GM23338 (cell line): Measurements from ENCODE around the gene PKP2. TPM values are rescaled to one million over a fixed set of nuclear protein-coding genes. Genes with fewer than 3 reads are reported as not detected.

Source experiments
- ATAC-seq: fragments of 200-7000 bp; cut with Tn5 transposase; 3 replicates; pipeline ENCODE4 v1.9.1; 2020
- DNase-seq: peaks from one replicate; pipeline ENCODE4 v3.0.0-alpha.2; 2015; ENCODE audit warnings: low spot score
- H2AFZ ChIP-seq: fragments of 200-600 bp; sonication (generic); 2 replicates; pipeline ENCODE4 v1.8.0; 2016; ENCODE audit warnings: antibody characterized with exemption, mild to moderate bottlenecking, moderate library complexity
- H3F3A ChIP-seq: fragments of 200-600 bp; sonication (generic); replicated peaks from 2 replicates; pipeline ENCODE4 v1.8.0; 2017; ENCODE audit warnings: antibody characterized with exemption, mixed run types, low read depth
- H3K27ac ChIP-seq: fragments of 200-600 bp; sonication (generic); 2 replicates; pipeline ENCODE4 v1.6.1; 2016; ENCODE audit warnings: low read depth
- H3K27me3 ChIP-seq: fragments of 200-600 bp; sonication (generic); 2 replicates; pipeline ENCODE4 v1.8.0; 2016; ENCODE audit warnings: mild to moderate bottlenecking, mixed run types, moderate library complexity; ENCODE audit not compliant: insufficient read depth
- H3K36me3 ChIP-seq: fragments of 200-600 bp; sonication (generic); 2 replicates; pipeline ENCODE4 v1.8.0; 2016; ENCODE audit warnings: mild to moderate bottlenecking; ENCODE audit not compliant: insufficient read depth
- H3K4me1 ChIP-seq: fragments of 200-600 bp; sonication (generic); 2 replicates; pipeline ENCODE4 v1.8.0; 2016; ENCODE audit warnings: mild to moderate bottlenecking, moderate library complexity; ENCODE audit not compliant: insufficient read depth
- H3K4me2 ChIP-seq: fragments of 200-600 bp; sonication (generic); 2 replicates; pipeline ENCODE4 v1.7.1; 2017; ENCODE audit warnings: mixed run types
- H3K4me3 ChIP-seq: fragments of 200-600 bp; sonication (generic); 2 replicates; pipeline ENCODE4 v1.6.1; 2016; ENCODE audit warnings: mixed run types
- H3K79me2 ChIP-seq: fragments of 200-600 bp; sonication (generic); replicated peaks from 2 replicates; pipeline ENCODE4 v1.8.0; 2017; ENCODE audit warnings: mild to moderate bottlenecking; ENCODE audit not compliant: insufficient read depth
- H3K9me2 ChIP-seq: fragments of 200-600 bp; sonication (generic); 2 replicates; pipeline ENCODE4 v1.8.0; 2017; ENCODE audit not compliant: insufficient read depth
- H4K20me1 ChIP-seq: fragments of 200-600 bp; sonication (generic); replicated peaks from 2 replicates; pipeline ENCODE4 v1.8.0; 2017; ENCODE audit warnings: mild to moderate bottlenecking; ENCODE audit not compliant: insufficient read depth
- H3K27ac Mint-ChIP-seq: 2 replicates; pipeline ENCODE4 v1.8.0; 2020; ENCODE audit warnings: inconsistent platforms, mild to moderate bottlenecking, moderate library complexity, mixed read lengths
- H3K27me3 Mint-ChIP-seq: 3 replicates; pipeline ENCODE4 v1.8.0; 2022; ENCODE audit warnings: low read depth, mild to moderate bottlenecking, moderate library complexity, mixed read lengths, inconsistent platforms; ENCODE audit not compliant: insufficient read depth, poor library complexity
- H3K36me3 Mint-ChIP-seq: 3 replicates; pipeline ENCODE4 v1.8.0; 2021; ENCODE audit warnings: low read depth, mild to moderate bottlenecking, inconsistent platforms, moderate library complexity, mixed read lengths
- H3K4me1 Mint-ChIP-seq: 3 replicates; pipeline ENCODE4 v1.8.0; 2020; ENCODE audit warnings: mild to moderate bottlenecking, inconsistent platforms, mixed read lengths
- H3K4me3 Mint-ChIP-seq: 3 replicates; pipeline ENCODE4 v1.8.0; 2021; ENCODE audit warnings: moderate library complexity, mild to moderate bottlenecking, inconsistent platforms, mixed read lengths
- H3K9me3 Mint-ChIP-seq: 3 replicates; pipeline ENCODE4 v1.8.0; 2020; ENCODE audit warnings: moderate library complexity, mild to moderate bottlenecking, inconsistent platforms, mixed read lengths
- CREB1 ChIP-seq: fragments of 250-450 bp; sonication (Bioruptor Pico); IDR thresholded peaks from 2 replicates; pipeline ENCODE4 v1.5.0; 2020; ENCODE audit warnings: low read depth, mild to moderate bottlenecking, moderate library complexity
- CTCF ChIP-seq, 2 experiments: fragments of 200-600 bp in 1 of 2; sonication (generic) in 1 of 2; conservative IDR thresholded peaks; 2 replicates each; pipeline versions ENCODE4 v1.5.1 to v1.6.1; 2016 to 2017; ENCODE audit warnings: antibody characterized with exemption in 2 of 2, low read depth in 2 of 2, mild to moderate bottlenecking in 2 of 2, moderate library complexity in 1 of 2
- ETS1 ChIP-seq: IDR thresholded peaks from 2 replicates; pipeline ENCODE4 v1.6.1; 2016; ENCODE audit warnings: antibody characterized with exemption
- EZH2 ChIP-seq: fragments of 200-600 bp; sonication (generic); IDR thresholded peaks from one replicate; pipeline ENCODE4 v1.8.0; 2017; ENCODE audit warnings: antibody characterized with exemption, mild to moderate bottlenecking, low read depth; ENCODE audit not compliant: unreplicated experiment
- EZH2phosphoT487 ChIP-seq: fragments of 200-600 bp; sonication (generic); IDR thresholded peaks from one replicate; pipeline ENCODE4 v1.8.1; 2018; ENCODE audit warnings: antibody characterized with exemption; ENCODE audit not compliant: unreplicated experiment
- JUNB ChIP-seq: IDR thresholded peaks from one replicate; pipeline ENCODE4 v1.6.1; 2016; ENCODE audit warnings: antibody characterized with exemption; ENCODE audit not compliant: unreplicated experiment
- REST ChIP-seq: IDR thresholded peaks from one replicate; pipeline ENCODE4 v1.6.1; 2018; ENCODE audit warnings: antibody characterized with exemption; ENCODE audit not compliant: unreplicated experiment
- ZNF331 ChIP-seq: fragments of 250-450 bp; sonication (Bioruptor Pico); IDR thresholded peaks from 2 replicates; pipeline ENCODE4 v1.5.0; 2020; ENCODE audit warnings: low read depth, mild to moderate bottlenecking, moderate library complexity
- ZNF462 ChIP-seq: fragments of 250-450 bp; sonication (Bioruptor Pico); IDR thresholded peaks from 2 replicates; pipeline ENCODE4 v1.5.0; 2020; ENCODE audit warnings: mild to moderate bottlenecking, moderate library complexity
- polyA plus RNA-seq: library from polyadenylated mRNA; unstranded; fragments of >200 nt; fragmentation: Nextera tagmentation; extraction: Ambion mirVana; gene quantifications from 2 replicates; pipeline ENCODE4 v1.2.1, GENCODE V29; 2016
- total RNA-seq: library from RNA; depleted of rRNA; stranded (reverse); fragments of >200 nt; shearing (Covaris generic); gene quantifications from 2 replicates; pipeline ENCODE4 v1.2.3, GENCODE V29; 2014

The PKP2 gene
- total and polyA plus RNA-seq, 2 experiments from 2014 or later, result 24.6 to 47.6 TPM

- TF ChIP-seq ZNF462, result no peak
- no peak for TF ChIP-seq EZH2phosphoT487
- TF ChIP-seq CTCF (conservative IDR thresholded peaks at IDR 0.05; ENCODE audit: low read depth in 2 of 2), result no peak
- TF ChIP-seq CREB1 (CRISPR knock-in tag), result no peak
- TF ChIP-seq ETS1, result no peak
- no peak for TF ChIP-seq JUNB
Measured at GRCh38 chr12:32843528-32844095, 53.0 kb downstream of the PKP2 start (continued).

- no peaks in the 10 kb centered on the region for H3K27me3 Mint-ChIP-seq
- no peak for ATAC-seq
- H3K4me1 Mint-ChIP-seq, result peaks cover 21% of the 10 kb centered on the region
- H3K27me3 ChIP-seq, result no peaks in the 10 kb centered on the region
- no peak overlapping the region for H3K27ac ChIP-seq
- H3K4me1 ChIP-seq, result peaks cover 15% of the 10 kb centered on the region
- no peaks in the 10 kb centered on the region for H3K79me2 ChIP-seq
- H2AFZ ChIP-seq, result no peak overlapping the region
- no peak overlapping the region for H3K4me3 Mint-ChIP-seq
- no peaks in the 10 kb centered on the region; the same call in 2 of the 3 replicates for H3K9me3 Mint-ChIP-seq
- H3K36me3 Mint-ChIP-seq, result peaks cover 16% of the 10 kb centered on the region
- no peaks in the 10 kb centered on the region for H3K9me2 ChIP-seq
- no peaks in the 10 kb centered on the region for H3F3A ChIP-seq
- no peak for DNase-seq
- H3K36me3 ChIP-seq, result peaks cover 4% of the 10 kb centered on the region; the same call in 1 of the 2 replicates
- H3K4me2 ChIP-seq, result no peak overlapping the region
- no peaks in the 10 kb centered on the region for H4K20me1 ChIP-seq
- no peak overlapping the region for H3K27ac Mint-ChIP-seq
- H3K4me3 ChIP-seq, result no peak overlapping the region
- no peak for TF ChIP-seq CREB1 (CRISPR knock-in tag)
- no peak for TF ChIP-seq ZNF331 (CRISPR knock-in tag)
- no peak for TF ChIP-seq CTCF (conservative IDR thresholded peaks at IDR 0.05; ENCODE audit: low read depth in 2 of 2)
- no peak for TF ChIP-seq EZH2
- no peak for TF ChIP-seq REST
Measured at GRCh38 chr12:32841061-32841460, 55.5 kb downstream of the PKP2 start.
